ENCODE results near the gene ADH7. TPM values are rescaled to one million over a fixed set of nuclear protein-coding genes. Genes with fewer than 3 reads are reported as not detected.
A peak's percentile ranks its signal among the peaks of the same experiment; 100 is the strongest.

The ADH7 gene
- total and polyA plus RNA-seq, 2 experiments from 2014 or later = not detected

DNA sequence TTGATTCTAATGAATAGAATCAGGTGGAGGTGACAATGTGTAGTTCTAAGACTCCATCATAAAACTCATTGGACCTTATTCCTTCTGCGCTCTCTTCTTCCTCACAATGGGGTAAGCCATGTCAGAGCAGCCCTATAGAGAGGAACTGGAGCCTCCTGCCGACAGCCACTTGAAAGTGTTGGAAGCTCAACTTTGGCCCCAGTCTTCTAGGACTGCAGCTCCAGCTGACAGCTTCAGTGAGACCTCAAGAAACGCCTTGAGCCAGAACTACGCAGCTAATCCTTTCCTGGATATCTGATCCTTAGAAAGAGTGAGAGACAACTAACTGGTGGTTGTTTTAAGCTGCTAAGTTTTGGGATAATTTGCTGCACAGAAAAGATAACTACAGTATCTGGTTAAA lies 22.1 kb upstream of the ADH7 start:
- Histone ChIP-seq H3K27me3 (replicated peaks; ENCODE audit: insufficient read depth) (no peaks in the 10 kb centered on the region), H3K27ac (no peak overlapping the region), H2AFZ (no peak overlapping the region), H4K20me1 (ENCODE audit: insufficient read depth) (no peaks in the 10 kb centered on the region), H3F3A (ENCODE audit: insufficient read depth) (no peaks in the 10 kb centered on the region), H3K9me3 (ENCODE audit: low read depth) (no peaks in the 10 kb centered on the region), H3K9me2 (ENCODE audit: insufficient read depth) (no peaks in the 10 kb centered on the region), H3K4me2 (ENCODE audit: unreplicated experiment) (no peak overlapping the region), H3K9ac (no peak overlapping the region), H3K4me1 (ENCODE audit: insufficient read depth) (no peaks in the 10 kb centered on the region), H3K79me2 (ENCODE audit: insufficient read depth) (no peaks in the 10 kb centered on the region), H3K4me3 (no peak overlapping the region), H3K36me3 (ENCODE audit: low read depth) (no peaks in the 10 kb centered on the region)
- in situ Hi-C loops (cut with MboI) = no loop called here
- 56 to 59% methylated on average over 4 of the region's 4 CpGs for WGBS, 2 experiments (ENCODE audit: low coverage in 1 of 2, low lambda C conversion rate in 2 of 2, missing lambda C conversion rate in 2 of 2)
- DNase-seq = no peak
- TF ChIP-seq EZH2phosphoT487 (IDR thresholded peaks at IDR 0.05; ENCODE audit: insufficient read depth, low read depth) = no peak
- TF ChIP-seq EZH2 (IDR thresholded peaks at IDR 0.05; ENCODE audit: insufficient read depth, poor library complexity, severe bottlenecking) = no peak

DNA sequence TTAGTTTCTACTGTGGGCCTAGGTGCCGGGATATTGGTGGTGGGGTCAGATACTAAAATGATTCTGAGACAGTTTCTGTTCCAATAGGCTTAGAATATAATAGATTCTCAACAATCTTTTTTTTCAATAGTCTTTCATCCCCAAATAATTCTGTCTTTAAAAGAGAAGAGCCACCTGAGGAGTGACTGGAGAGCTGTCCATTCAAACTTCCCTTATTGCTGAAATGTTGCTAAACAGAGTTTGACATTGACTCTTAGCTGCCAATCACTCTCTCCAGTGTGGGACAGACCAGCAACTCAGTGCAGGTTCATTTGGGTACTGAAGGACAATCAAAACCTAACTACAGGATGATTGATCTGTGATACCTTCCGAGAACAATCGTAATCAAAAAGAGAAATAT lies 12.4 kb upstream of the ADH7 start:
- no peaks in the 10 kb centered on the region for H3K36me3 ChIP-seq (ENCODE audit: low read depth)
- no peaks in the 10 kb centered on the region for H3F3A ChIP-seq (ENCODE audit: insufficient read depth)
- H3K4me2 ChIP-seq (ENCODE audit: unreplicated experiment) = no peak overlapping the region
- H4K20me1 ChIP-seq (ENCODE audit: insufficient read depth) = no peaks in the 10 kb centered on the region
- no peak overlapping the region for H3K4me3 ChIP-seq
- 94 to 96% methylated on average over 3 of the region's 3 CpGs for WGBS, 2 experiments (ENCODE audit: low coverage in 1 of 2, low lambda C conversion rate in 2 of 2, missing lambda C conversion rate in 2 of 2)
- H3K9me2 ChIP-seq (ENCODE audit: insufficient read depth) = no peaks in the 10 kb centered on the region
- H2AFZ ChIP-seq = peak overlapping the region; percentile 17; the same call in 1 of the 2 replicates
- no peaks in the 10 kb centered on the region for H3K9me3 ChIP-seq (ENCODE audit: low read depth)
- no peak for DNase-seq
- no peak for TF ChIP-seq EZH2 (IDR thresholded peaks at IDR 0.05; ENCODE audit: insufficient read depth, poor library complexity, severe bottlenecking)
- TF ChIP-seq EZH2phosphoT487 (IDR thresholded peaks at IDR 0.05; ENCODE audit: insufficient read depth, low read depth) = no peak
- no peaks in the 10 kb centered on the region for H3K79me2 ChIP-seq (ENCODE audit: insufficient read depth)
- H3K9ac ChIP-seq = no peak overlapping the region
- H3K27me3 ChIP-seq (replicated peaks; ENCODE audit: insufficient read depth) = no peaks in the 10 kb centered on the region
- H3K4me1 ChIP-seq (ENCODE audit: insufficient read depth) = peaks cover 6% of the 10 kb centered on the region; the same call in 1 of the 2 replicates
- in situ Hi-C loops (cut with MboI) = no loop called here
- no peak overlapping the region for H3K27ac ChIP-seq

- H2AFZ ChIP-seq = peak overlapping the region; percentile 17; the same call in 1 of the 2 replicates
- no peak overlapping the region for H3K9ac ChIP-seq
- H3F3A ChIP-seq (ENCODE audit: insufficient read depth) = no peaks in the 10 kb centered on the region
- no peaks in the 10 kb centered on the region for H3K27me3 ChIP-seq (replicated peaks; ENCODE audit: insufficient read depth)
- no peak overlapping the region for H3K4me3 ChIP-seq
- no peaks in the 10 kb centered on the region for H3K9me3 ChIP-seq (ENCODE audit: low read depth)
- no peak for TF ChIP-seq EZH2 (IDR thresholded peaks at IDR 0.05; ENCODE audit: insufficient read depth, poor library complexity, severe bottlenecking)
- no peak for TF ChIP-seq EZH2phosphoT487 (IDR thresholded peaks at IDR 0.05; ENCODE audit: insufficient read depth, low read depth)
- H4K20me1 ChIP-seq (ENCODE audit: insufficient read depth) = no peaks in the 10 kb centered on the region
- in situ Hi-C loops (cut with MboI) = no loop called here
- no peak overlapping the region for H3K27ac ChIP-seq
- H3K4me1 ChIP-seq (ENCODE audit: insufficient read depth) = peaks cover 6% of the 10 kb centered on the region; the same call in 1 of the 2 replicates
- H3K9me2 ChIP-seq (ENCODE audit: insufficient read depth) = no peaks in the 10 kb centered on the region
- no peaks in the 10 kb centered on the region for H3K36me3 ChIP-seq (ENCODE audit: low read depth)
- 4 to 6% methylated on average over 3 of the region's 3 CpGs for WGBS, 2 experiments (ENCODE audit: low coverage in 1 of 2, low lambda C conversion rate in 2 of 2, missing lambda C conversion rate in 2 of 2)
- H3K4me2 ChIP-seq (ENCODE audit: unreplicated experiment) = no peak overlapping the region
- H3K79me2 ChIP-seq (ENCODE audit: insufficient read depth) = no peaks in the 10 kb centered on the region
- DNase-seq = peak; percentile 72
Observed at GRCh38 chr4:99447079-99447478, 11.9 kb upstream of the ADH7 start.

DNA sequence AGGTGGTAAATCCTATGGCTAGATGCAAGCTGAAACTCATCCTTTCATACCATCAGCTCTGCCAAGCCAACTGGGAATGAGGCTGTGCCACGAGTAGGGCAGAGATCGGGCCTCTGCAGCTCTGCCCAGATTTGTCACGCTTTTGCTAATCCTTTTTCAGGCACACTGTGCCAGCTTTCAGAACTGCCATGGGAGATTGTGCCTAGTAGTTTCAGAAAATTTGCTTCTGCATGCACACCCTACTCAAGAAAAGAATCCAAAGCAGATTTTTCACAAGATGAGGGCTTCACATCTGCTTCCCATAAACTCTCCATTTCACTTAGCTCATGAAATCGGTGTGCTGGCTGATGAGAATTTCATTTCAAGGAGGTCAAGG lies 3.3 kb upstream of the ADH7 start:
- no peaks in the 10 kb centered on the region for H3K36me3 ChIP-seq (ENCODE audit: low read depth)
- H3K9ac ChIP-seq = no peak overlapping the region
- H3K4me2 ChIP-seq (ENCODE audit: unreplicated experiment) = no peak overlapping the region
- no peak overlapping the region for H3K27ac ChIP-seq
- TF ChIP-seq EZH2phosphoT487 (IDR thresholded peaks at IDR 0.05; ENCODE audit: insufficient read depth, low read depth) (no peak), EZH2 (IDR thresholded peaks at IDR 0.05; ENCODE audit: insufficient read depth, poor library complexity, severe bottlenecking) (no peak)
- no peaks in the 10 kb centered on the region for H3K27me3 ChIP-seq (replicated peaks; ENCODE audit: insufficient read depth)
- H4K20me1 ChIP-seq (ENCODE audit: insufficient read depth) = no peaks in the 10 kb centered on the region
- H3F3A ChIP-seq (ENCODE audit: insufficient read depth) = no peaks in the 10 kb centered on the region
- H3K4me3 ChIP-seq = no peak overlapping the region
- no peaks in the 10 kb centered on the region for H3K9me2 ChIP-seq (ENCODE audit: insufficient read depth)
- H3K9me3 ChIP-seq (ENCODE audit: low read depth) = no peaks in the 10 kb centered on the region
- no peaks in the 10 kb centered on the region for H3K79me2 ChIP-seq (ENCODE audit: insufficient read depth)
- in situ Hi-C loops (cut with MboI) = no loop called here
- H2AFZ ChIP-seq = no peak overlapping the region
- 6 to 9% methylated on average over 4 of the region's 4 CpGs for WGBS, 2 experiments (ENCODE audit: low coverage in 1 of 2, low lambda C conversion rate in 2 of 2, missing lambda C conversion rate in 2 of 2)
- no peaks in the 10 kb centered on the region for H3K4me1 ChIP-seq (ENCODE audit: insufficient read depth)
- peak; percentile 16 for DNase-seq

All from GM23248 (cell line).